Amniotic epithelial cell (primary cell): ENCODE results near the gene CD7.

Experiments
- DNase-seq: peaks from one replicate; pipeline ENCODE4 v3.0.0-alpha.2; 2010; ENCODE audit warnings: low read depth

Gene CD7

DNA sequence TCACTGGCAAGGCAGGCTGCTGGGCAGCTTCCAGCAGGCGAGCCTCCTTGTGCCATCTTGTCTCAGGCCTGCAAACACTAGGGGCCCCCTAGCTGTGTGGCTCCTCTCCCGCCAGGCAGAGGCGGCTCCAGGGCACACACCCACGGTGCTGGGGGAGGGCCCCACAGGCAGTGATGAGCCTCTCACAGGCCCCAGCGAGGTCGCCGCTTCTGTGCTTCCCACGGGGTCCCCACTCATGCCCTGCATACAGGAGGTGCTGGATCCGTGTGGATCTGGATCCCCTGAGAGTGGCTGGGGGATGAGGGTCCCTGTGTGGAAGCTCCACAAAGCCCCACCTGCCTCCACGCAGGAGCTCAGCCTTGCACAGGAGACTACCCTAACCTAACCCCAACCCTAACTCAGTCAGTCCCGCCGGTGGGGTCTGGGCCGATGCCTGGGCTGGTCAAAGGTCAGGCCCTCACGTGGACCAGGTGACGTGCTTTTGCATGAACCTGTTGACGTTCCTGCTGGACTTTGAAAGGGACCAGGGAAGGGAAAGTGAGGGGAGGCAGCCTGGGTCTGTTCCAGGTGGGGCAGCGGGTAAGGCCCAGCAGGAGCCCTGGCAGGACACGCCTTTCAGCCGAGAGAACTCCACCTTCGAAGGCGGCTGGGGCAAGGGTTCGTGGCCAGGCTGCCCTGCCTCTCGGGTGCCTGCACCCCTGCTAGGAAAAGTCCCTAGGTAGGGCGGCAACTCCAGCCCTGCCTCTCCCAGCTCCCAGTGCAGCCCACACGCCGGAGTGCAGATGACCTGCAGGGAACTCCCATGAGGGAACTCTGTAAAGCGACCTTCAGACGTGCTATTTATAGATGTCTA lies 11.0 kb upstream of the CD7 start:
- peak; percentile 21 for DNase-seq

DNA sequence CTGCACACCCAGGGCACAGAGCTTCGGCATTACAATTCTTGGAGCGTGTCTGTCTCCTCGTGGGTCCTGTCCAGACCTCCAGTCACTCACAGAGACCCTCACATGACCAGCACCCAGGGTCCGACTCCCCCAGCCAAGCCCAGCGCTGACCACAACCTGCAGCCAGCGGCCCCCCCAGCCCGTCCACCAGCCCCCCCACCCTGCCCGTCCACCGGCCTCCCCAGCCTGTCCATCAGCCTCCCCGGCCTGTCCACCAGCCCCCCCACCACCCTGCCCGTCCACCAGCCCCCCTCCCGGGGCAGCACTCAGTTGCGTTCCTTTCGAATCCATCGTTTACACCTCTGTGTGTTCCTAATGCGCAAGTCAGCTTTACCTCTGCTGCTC lies 10.3 kb upstream of the CD7 start:
- DNase-seq, result no peak

DNA sequence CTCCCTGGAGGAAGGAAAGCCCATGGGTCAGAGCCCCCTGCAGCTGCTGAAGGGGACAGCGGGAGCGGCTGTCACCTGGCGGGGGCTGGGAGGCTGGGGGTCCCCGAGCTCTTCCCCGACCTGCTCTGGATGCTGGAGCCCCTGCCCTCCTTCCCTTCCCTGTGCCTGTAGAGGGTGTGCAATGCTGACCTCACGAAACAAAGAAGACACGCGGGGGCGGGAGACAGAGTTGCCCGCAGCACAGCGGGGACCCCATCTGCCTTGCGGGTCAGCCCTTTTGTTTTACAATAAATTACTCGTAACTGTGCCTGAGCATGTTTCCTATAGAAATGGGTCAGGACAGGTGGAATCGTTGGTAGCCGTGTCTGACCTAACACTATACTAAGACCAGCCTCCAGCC lies 9.9 kb upstream of the CD7 start:
- no peak for DNase-seq

DNA sequence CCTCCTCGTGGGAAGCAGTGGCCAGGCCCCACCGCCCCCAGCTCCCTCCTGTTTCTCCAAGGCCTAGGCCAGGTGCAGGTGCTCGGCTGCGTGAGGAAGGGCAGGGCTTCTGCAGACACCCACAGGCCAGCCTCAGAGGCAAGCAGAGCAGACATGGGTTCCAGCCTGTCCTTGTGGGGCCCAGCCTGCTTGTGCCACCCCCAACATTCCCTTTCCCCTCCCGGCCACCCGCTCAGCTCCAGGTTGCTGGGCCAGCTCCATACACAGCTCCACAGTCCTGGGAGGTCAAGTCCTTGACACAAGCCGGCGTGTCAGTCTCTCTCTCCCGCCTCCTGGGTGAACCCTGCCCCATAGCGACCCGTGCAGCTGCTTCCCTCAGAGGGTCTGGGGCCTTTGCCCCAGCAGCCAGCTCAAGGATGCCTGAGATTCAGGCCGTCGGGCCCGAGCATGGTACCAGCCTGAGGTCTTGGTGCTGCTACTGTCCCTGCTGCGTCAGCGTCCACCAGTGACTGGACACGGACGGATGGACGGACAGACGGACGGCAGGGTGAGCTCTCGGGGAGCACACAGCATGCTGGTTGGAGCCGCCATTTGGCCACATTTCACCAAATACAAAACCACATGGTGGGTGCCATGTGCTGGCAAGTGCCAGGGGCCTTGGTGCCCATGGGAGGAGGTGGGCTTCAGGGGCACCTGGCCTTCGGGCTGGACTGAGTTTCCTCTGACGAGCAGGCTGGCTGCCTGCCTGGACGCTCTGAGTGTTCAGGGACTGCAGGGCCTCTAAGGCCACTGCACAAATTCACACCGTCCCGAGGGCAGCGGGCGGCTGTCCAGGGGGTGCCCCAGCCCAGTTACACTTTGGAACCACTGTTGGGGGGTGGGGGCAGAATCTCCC lies 8.1 kb upstream of the CD7 start:
- DNase-seq, result no peak

DNA sequence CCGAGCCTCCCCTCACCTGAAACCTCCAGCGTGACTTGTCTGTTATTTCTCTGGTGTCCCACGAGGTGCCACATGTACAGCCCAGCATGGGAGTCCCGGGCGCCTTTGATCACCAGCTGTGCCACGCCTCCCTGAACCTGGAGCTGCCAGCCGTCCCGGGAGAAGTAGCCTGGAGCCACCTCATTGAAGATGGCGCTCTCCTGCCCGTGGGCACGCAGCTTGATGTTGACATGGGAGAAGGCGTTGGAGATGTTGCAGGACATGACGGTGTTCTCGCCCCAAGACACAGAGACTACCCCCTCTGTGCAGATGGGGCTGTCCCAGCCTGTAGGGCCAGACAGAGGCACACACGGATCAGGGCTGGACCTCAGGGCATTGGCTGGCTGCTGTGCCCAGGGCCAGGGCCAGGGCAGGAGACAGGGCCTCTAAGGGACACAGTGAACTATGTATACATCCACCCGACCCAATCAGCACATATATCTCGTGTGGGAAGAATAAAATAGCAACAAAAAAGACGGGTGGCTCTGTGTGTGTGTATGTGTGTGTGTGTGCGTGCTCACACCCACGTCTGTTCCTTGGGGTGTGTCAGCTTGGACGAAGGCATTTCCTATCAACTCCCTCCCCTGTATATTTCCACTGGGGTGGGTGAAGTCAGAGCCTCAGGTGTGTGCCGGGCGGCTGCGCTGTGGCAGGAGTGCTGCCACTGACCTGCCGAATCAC lies 7.3 kb upstream of the CD7 start:
- no peak for DNase-seq

DNA sequence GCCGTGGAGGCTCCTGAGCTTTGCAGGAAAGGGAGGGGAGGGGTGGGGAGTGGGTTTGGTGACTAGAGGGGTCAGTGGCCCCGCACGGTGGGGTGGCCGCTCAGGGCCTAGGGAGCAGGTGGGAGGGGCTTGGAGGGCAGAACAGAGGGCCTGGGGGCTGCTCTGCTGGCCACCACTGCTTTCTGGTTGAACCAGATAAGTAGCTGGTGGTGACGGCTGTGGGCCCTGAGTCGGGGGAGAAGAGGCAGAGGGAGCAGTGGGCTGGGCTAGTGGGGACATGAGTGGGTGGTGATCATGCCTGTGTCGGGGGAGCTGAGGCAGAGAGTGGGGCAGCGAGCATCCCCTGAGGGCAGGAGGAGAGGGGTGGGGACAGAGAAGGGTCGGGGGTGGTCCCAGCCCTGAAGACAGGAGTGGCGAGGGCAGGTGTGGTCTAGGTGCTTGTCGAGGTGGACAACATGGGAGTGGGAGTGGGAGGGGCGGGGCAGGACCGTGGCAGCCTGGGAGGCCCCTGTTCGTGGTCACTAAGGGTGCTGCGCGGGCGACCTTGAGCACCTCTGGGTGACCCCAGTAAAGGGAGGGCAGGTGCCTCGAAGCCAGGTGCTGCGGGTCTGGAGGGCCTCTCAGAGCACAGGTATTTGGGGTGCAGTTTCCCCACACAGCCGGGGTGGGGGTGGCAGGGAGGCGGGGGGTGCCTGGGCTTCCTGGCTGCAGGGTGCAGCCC lies 6.3 kb upstream of the CD7 start:
- no peak for DNase-seq

DNA sequence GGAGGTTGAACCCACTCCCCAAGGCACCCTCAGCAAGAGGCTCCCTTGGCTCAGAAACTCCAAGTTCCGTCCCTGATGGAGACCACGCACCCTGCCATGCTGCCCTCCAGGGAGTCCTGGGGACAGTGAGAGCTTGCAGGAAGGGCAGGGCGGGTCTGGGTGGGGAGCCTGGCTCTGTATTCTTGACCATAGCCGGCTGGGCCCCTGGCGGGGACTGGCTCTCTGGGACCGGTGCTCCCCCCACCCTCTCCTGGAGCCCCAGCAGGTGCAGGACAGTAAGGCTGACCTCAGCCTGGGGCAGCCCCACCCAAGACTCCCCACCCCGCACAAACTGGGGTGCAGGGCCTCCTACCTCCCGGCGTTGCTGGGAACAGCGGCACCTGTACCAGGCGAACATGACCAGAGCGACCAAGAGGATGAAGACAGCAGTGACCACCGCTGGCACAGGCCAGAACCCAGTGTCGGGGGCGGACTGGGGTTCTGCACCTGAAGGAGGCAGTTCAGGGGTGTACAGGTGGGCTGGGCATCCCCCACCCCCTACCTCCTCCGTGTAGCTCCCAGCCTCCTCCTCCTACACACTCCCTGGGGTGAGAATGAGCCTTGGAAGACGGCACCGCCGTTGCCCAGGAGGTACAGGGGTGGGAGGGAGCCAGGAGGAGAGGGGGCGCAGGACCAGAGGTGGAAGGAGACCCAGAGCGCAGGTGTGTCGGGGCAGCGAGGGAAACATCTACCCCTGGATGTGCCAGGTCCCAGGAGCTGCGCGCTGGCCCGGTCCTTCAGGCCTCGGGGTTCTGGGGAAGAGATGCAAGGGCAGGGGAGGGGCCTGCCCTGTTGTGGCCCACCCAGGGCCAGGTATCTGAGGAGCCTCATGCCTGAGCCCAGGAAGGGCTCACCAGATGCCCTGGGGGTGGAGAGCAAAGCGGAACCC lies 5.4 kb upstream of the CD7 start:
- DNase-seq, result no peak

DNA sequence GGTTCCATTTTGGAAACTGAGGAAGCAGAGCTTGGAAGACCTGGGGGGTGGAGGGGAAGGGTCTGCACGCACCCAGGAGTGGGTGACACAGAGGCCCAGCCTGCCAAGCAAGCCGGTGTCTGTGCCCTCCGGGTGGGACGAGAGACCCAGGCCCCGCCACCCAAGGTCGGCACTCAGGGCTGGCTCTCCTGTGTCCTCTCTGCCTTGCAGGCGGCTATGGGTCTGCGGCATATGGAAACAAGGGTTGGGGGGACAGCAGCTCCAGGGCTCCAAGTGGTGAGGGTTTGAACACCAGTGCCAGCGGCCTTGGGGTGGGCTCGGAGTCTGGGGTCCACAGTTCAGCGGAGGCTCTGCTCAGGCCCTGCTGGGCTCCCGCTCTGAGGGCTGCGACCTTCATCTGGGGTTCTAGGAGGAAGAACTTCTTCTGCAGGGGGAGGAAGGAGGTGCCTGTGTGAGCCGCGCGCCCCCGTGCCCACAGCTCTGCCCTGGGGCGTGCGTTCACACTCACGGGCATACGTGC lies 4.6 kb upstream of the CD7 start:
- DNase-seq, result no peak

DNA sequence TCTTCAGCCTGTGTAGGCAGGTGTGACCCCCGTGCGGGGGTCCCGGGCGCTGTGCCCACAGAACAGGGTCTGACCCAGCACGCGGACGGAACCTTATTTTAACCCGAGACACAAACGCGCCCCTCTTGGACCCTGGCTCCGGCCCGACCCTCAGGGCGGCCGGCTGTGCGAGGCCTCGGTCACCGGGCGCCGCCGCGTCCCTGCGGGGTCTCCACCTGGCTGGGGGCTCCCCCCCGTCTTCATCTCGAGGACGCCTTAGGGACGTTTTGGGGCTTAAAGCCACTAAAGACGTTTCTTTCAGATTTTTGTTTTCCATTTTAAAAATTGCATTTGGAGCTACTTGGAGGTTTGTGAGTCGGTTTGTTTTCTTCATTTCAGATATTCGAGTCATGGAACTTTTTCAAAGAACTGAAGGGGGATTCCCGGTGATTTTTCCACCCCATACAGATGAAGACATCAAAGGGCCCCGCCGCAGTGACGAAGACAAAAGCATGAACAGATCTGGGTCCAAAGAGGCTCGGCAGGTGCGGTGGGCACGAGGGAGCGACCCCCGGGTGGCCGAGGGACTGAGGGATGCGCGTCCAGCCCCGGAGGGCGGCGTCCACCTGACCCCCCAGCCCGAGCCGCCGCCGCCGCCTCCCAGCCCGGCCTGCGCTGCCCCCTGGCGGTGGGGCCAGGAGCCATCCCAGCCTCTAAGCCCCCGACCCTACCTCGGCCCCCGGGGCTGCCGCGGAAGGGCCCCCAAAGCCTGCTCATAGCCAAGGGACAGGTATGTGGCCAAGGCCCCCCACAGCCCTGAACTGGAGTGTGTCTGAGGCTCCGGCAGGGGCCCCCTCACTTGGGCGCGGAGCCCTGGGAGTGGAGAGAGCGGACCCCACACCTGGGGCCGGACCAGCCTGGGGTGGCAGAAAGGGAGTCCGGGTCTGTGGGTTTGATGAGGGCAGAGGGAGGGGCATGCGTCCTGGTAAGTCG lies 3.8 kb upstream of the CD7 start:
- no peak for DNase-seq

DNA sequence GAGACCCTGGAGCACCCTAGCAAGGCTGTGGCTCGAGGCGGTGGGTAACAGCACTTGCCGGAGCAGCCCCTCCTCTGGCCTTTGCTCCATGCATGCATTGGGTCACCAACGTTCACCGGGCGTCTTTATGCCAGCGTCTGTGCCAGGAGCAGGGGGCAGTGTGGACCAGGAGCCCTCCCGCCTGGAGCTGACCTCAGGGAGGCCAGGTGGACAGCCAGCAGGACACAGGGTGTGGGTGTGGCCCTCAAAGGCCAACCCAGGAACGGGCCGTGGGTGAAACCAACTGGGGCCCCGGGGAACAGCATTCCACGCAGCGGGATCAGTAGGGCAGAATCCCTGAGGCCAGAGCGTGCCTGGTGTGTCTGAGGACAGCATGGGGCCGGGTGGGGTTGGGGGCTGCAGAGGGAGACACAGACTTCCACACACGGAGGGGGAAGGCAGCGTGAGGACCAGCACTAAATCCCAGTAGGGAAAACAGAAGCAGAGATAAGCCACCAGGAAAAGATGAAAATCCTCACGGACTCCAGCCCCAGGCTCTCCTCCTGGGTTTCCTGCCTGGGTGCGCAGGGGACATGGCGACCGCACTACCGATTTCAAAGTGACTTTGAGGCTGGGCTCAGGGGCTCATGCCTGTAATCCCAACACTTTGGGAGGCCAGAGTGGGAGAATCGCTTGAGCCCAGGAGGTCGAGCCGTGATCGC lies 2.9 kb upstream of the CD7 start:
- no peak for DNase-seq

DNA sequence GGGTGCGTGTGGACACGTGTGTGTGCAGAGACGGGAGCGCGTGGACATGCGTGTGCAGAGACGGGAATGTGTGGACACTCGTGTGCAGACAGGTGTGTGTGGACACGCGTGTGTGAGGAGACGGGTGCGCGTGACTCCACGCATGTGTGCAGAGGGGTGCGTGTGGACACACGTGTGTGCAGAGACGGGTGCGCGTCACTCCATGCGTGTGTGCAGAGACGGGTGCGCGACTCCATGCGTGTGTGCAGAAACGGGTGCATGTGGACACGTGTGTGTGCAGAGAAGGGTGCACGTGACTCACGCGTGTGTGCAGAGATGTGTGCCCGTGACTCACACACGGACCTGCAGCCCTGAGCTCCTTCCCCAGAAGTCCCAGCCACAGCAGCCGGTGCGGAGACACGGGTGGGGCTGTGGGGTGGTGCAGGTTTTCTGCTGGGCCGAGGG lies 2.2 kb upstream of the CD7 start:
- no peak for DNase-seq

DNA sequence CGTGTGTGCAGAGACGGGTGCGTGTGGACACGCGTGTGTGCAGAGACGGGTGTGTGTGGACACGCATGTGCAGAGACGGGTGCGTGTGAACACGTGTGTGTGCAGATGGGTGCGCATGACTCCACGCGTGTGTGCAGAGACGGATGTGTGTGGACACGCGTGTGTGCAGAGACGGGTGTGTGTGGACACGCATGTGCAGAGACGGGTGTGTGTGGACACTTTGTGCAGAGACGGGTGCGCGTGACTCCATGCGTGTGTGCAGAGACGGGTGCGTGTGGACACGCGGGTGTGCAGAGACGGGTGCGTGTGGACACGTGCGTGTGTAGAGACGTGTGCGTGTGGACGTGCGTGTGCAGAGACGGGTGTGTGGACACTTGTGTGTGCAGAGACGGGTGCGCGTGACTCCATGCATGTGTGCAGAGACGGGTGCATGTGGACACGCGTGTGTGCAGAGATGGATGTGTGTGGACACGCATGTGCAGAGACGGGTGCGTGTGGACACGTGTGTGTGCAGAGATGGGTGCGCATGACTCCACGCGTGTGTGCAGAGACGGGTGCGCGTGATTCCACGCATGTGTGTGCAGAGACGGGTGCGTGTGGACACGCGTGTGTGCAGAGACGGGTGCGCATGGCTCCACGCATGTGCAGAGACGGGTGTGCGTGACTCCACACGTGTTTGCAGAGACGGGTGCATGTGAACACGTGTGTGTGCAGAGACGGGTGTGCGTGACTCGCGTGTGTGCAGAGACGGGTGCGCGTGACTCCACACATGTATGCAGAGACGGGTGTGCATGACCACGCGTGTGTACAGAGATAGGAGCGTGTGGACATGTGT lies 1.6 kb upstream of the CD7 start:
- DNase-seq, result no peak

DNA sequence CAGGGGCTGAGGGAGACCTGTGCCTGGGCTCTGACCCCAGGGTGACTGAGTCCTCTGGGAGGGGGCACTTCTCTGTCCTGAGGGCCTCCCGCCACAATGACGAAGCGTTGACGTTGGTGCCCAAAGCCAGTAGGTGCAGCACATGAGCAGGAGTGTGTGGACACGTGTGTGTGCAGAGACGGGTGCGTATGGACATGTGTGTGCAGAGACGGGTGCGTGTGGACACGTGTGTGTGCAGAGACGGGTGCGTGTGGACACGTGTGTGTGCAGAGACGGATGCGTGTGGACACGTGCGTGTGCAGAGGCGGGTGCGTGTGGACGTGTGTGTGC lies 726 bp upstream of the CD7 start:
- DNase-seq, result no peak

DNA sequence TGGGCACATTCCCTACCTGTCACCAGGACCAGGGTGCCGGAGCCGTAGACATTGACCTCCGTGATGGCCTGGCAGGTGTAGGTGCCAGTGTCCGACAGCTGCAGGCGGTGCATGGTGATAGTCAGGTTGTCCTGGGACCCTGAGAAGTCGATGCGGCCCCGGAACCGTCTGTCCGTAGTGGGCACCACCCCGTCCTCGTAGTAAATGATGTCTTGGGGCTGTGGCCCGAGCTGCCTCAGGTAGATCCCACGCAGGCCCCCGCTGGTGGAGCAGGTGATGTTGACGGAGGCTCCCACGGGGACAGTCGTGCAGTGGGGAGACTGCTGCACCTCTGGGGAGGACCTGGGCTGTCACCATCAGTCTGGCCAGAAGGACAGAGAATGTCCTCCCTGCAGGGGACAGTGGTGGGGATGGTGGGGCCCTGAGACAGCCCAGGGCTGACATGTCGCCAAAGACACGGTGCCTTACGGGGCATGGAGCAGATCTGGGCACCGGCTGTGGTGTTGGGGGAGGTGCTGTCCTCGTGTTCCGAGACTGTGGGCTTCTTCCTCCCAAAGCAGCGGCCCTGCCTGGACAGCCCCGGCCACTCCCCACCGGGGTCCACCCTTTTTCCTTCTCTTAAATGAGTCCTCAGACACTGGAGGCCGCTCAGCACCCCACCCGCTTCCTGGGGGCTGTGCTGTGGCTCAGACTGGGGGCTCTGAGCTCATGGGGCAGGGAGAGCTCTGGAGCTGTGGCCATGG lies 586 bp downstream of the CD7 start:
- DNase-seq, result no peak

DNA sequence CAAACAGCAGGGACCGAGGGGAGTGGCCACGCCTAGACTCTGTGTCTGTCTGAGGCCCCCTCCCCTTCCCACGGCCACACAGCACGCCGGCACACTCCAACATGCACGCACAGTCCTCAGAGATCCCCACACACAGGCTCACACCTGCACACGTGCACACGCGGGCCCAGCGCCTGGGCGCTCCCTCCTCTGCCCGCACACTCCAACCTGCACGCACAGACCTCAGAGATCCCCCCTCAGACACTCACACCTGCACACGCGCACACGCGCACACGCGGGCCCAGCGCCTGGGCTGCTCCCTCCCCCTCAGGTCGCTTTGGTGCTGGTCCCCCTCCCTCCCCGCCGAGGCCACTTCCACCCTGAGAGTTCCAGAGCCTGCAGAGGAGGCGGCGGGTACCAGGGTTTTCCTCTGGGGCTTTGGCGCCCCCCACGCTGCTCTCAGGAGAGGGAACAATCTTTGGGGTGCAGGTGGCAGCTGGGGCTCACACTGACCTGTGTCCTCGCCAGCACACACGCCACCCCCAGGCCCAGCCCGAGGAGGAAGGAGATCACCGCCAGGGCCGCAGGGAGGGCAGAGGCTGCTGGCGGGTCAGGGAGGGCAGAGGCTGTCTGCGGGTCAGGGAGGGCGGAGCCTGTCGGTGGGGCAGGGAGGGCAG lies 1.6 kb downstream of the CD7 start:
- no peak for DNase-seq

DNA sequence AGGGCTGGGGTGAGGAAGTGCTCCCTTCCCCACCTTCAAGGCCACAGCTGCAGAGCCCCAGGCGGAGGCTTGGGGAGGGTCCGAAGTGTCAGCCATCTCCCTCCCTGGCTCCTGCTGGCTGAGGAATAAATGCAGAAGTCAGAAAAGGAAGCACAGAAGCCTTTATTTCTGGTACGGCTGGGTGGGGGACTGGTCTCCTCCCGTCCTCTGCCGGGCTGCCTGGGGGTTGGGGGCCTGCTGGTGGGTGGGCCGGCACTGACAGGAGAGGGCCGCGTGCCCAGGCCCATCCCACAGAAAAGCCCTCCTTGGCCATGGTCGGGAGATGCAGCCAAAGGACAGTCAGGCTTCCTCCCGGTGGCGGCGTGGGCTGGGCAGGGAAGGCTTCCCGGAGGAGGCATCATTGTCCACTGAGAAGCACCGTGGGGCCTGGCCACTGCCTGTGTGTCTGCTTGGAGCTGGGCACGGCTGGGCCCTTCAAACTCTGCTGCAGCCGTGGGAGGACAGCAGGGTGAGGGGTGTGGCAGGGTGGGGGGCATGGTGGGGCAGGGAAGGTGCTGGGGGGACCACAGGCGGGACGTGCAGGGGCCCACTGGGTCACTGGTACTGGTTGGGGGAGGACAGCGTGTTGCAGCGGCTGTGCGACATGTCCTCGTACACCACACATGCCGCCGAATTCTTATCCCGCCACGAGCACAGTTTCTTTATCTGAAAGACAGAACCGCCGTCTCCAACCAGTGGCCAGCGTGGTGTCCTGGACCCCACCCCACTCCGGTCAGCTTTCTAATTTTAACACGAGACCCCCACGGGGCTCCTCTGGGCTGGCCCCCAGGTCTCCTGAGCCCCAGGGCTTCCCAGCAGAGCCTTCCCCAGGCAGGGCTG lies 2.4 kb downstream of the CD7 start:
- DNase-seq, result no peak
